AG08395 (cell line): ENCODE results near the gene CRADD.
"Not testable (repeated sequence)": the region's sequence is repeated elsewhere in the genome, so short reads cannot be mapped to it uniquely, and the experiment has no call there.

ENCODE experiments used
- DNase-seq: peaks from one replicate; pipeline ENCODE4 v3.0.0; 2012; ENCODE audit warnings: mixed read lengths, low spot score

Gene CRADD

DNA sequence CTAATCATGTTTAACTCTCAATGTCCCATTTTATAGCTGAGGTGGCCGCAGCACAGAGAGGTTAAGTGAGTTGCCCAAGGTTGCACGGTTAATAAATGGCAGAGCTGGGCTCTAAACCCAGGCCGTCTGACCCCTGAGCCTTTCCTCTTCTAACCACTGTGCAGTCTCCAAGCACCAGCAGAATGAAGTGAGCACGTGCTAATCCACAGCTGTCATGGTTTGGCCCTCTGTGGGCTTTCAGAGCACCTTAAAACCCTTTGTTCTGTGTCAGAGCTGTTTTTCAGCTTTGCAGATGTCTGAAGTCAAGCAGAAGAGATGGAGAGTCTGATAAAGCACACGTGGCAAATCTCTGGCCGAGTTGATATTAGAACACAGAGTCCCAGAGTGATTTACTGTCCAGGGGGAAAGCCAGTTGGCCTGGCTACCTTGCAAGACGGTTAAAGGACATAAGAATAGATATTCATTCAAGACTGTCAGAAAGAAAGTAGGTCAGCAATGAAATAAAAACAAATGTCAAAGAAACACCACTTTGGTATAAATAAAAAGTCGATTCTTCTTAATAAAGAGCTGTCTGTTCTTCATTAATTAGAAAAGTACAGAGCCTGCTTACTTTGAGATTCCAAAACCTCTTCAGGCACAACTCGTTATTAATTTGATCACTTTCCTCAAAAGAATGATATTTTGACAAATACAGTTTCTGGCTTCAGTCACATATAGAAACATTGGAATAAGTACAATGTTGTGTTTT is 107.3 kb downstream of the CRADD start:
- no peak for DNase-seq

DNA sequence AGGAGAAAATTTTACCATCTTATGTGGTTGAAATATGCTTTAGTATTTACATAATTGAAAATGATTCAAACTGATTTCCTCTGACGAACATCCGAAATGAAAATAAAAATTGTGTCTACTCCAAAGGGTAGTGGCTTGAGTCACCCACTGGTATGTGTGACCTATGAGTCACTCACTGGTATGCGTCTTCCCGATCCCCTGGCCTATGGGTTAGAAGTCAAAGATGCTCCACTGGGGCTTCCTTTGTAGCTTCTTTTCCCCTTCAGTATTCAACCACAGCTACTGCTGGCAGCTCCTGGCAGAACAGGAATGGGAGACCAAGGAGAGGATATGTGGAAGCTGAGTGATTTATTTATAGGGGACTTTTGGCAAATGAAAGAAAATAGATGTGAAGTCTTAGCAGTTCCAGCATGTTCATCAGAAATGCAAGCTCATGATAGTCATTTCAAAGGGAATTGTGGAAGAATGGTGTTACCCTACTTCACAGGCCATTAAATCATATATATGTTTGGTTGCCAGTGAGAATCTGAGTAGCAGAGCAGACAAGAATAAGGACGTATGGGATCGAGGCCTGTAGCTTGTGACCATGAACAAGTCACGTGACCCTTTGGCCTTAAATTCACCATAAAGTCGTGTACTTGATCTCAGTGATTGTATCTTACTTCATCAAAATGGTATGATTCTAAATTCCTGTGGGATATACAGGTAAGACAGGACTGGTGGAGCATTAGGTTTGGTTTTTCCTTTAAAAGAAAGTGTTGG is 108.3 kb downstream of the CRADD start:
- DNase-seq, result peak; percentile 91

DNA sequence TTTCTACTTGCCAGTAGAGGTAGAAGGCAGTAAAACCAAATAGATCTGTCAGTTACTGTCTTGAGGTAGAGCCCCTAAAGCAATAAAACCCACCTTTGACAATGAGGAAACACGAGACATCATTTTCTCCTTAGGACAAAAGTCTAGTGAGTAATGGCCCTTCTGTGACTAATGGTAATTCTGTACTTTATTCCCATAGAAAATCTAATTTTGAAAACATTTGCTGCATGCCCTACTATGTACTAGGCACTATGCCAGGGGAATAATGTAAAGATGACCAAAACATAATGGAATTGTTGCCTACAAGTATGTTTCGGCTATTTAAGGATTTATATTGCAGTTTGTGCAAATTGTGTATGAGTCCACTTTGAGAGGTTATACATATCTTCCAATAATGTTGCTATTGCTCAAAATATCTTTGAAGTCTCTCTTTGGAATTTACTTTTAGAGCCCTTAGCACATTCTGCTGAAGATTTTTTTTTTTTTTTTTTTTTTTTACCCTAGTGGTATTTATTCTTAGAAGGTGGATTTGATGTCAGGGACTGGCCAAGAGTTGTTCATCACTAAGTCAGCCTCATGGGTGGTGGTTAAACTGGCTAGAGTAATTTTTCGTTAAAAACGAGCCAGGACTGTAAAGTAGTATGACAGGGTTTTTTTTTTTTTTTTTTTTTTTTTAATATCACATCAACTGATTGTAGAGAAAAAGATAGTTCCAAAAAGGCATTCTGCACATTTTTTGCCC is 109.7 kb downstream of the CRADD start:
- no peak for DNase-seq

DNA sequence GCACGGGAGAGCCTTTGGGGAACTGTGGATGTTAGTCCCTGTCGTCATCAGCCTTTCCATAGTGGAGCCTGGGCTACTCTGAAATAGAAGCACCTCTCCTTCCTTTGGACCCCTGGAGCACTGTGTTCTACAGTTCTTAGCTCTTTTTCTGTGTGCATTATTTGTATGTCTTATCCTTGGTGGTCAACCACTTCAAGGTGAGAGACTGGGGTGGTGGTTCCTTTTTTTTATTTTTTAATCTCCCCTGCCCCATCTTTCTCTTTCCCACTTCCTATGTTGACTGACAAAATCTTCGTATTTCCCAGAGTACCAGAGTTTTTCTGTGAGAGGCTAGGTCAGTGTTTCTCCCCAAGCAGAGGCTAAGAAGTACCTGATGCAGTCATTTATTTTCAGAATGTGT is 111.7 kb downstream of the CRADD start:
- no peak for DNase-seq

DNA sequence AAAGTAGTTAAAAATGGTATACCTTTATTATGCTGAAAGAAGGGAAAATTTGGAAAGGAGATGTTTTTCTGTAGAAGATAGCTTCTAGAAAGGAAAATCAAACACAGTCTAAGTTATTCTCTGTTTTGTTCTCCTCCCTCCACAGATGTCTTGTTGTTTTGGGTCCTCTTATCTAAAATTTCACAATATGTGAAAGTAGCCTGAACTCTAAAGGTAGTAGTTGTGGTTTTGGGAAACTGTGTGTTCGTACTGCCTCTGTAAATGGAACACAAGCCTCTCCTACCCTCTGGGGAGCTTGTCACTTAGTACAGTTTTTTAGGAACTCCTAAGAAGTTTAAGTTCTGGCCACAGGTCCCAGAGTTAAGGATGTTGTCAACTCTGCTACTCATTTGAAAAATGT is 112.6 kb downstream of the CRADD start:
- no peak for DNase-seq

DNA sequence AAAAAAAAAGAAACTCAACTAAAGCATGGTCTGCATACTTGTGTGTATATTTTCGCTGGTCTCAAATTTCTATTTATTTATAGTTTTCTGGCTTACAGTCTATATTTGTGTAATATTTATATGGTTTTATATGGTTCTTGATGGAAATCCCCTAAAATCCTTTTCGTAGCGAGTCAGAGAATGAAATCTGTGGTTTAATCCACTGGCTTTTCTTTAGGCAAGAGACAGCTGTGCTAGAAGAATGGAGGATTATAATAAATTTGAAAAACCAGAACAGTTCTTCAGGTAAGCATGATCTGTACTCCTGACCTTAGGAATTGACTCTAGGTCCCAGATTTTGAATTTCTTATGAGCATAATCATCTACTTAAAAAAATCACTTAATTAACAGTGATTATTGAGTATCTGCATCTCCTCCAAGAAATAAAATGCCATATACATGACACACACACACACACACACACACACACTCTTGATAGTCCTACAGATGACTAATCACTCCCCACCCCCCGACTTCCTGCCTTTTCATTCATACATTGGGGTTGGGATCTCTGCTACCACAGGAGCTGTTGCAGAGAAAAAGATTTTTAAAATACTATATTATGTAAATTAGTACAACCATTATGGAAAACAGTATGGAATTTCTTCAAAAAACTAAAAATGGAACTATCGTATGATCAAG is 113.4 kb downstream of the CRADD start:
- peak; percentile 55 for DNase-seq

DNA sequence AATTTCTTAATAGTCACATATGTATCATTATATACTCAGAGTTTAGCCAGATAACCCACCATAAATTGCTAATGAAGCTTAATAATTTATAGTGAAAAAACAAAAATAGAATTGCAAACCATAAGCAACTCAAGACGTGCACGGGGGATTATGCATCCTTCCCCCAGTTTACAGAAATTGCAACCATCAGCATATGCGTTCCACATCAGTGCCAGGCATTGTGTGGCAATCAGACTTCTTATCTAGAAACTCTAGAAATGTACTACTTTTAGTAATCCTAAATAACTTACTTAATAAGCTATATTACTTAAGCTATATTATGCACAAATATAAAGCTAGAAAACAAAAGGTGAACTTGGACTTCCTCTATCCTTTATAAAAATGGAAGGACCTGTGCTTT is 115.8 kb downstream of the CRADD start:
- no peak for DNase-seq

DNA sequence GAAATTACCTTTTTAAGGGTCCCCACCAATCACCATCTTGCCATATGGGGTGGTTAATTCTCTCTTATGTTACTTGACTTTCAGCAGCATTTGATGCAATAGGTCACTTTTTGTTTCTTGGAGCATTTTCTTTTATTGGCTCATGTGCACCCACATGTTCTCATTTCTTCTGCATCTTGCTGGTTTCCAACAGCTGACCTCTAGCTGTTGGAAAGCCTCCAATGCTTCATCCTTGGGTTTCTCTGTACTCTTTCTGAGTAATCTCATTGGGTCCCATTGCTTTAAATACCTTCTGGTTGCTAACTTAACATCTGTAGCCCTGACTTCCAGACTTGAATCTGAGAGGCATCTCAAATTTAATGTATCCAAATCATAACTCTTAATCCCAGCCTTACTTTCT is 116.8 kb downstream of the CRADD start:
- DNase-seq, result peak; percentile 35

DNA sequence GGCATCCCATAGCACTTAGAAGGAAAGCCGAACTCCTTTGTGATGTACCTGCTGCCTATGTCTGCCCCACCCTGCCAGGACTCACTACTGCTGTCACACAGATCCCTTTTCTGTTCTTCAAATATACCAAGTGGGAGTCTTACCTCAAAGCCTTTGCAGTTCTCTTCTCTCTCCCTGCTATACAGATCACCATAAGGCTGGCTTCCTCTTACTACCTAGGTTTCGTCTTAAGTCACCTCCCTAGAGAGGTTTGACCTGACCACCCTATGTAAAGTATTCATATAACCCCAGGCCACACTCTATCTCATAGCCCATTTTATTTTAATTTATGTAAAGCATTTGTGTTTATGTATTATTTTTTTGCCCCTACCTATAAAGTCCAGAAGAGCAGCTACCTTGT is 117.6 kb downstream of the CRADD start:
- DNase-seq, result no peak

DNA sequence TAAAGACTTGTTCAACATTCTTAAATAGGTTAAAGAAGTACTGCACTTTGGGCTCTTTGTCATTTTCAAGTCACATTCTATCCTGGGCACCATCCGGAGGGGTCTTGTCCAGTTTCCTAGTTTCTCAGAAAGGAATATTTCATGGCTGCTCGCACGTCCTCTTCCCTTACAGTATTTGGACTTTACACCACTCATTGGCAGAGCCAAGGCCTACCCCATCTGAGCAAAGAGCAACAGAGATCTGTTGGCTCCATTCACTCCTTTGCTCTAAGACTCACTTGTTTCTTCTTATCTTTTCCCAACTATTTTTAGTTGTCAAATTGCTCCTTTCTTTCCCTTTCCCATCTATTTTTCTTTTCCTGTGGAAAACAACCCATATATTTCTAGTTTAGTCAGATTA is 118.2 kb downstream of the CRADD start:
- DNase-seq, result no peak

DNA sequence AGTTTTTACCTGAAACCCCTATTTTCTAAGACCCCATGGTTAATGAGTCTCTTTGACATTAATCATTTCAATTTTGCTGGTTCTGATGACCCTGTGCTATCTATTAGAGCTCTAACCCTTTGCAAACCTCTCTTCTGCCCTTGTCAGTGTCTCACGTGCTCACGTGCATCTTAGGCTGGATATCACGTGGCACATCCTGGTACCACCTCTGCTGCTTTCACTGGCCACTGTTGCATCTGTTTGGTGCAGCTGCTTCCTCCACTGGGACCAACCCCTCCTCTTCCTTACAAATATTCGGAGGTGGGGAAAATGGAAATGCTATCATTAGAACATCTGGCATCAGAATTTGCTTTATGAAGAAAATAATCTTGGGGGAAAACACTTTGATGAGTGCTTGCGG is 119.6 kb downstream of the CRADD start:
- no peak for DNase-seq

DNA sequence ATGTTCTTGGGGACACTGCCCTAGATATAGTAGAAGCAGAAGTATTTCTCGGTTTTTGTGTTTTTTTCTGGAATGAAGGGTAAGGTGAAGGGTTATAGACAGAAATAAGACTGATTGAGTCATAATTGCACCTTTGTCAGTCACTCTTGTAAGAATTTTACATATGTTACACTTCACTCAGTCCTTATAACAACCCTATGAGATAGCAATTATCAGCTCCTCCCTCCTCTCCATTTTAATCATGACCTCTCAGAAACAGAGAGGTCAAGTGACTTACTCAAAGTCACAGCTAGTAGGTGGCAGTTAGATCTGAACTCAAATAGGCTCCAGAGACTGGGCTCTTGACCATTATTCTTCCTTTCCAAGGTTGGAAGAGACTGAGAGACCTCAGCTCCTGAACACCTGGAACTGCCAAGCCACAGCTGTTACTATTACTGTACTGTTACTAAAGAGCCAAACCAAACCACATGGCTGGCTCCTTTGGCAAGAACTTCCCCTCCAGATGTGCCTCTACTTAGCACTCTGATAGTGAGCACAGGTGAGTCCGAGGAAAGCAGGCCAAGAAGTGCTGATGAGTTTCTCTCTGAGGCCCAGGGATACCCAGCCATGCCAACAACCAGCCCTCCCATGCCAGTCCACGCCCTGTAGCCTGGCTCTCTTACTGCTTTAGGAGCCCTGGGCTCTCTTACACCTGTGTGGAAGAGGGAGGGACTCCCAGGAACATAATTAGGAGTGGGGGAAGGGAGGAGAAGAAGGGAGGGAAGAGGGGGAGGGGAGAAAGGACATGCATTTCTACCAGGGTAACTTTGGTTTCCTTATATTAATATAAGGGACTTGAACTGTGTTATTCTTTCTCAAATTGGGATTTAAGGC is 121.3 kb downstream of the CRADD start:
- DNase-seq, result no peak

DNA sequence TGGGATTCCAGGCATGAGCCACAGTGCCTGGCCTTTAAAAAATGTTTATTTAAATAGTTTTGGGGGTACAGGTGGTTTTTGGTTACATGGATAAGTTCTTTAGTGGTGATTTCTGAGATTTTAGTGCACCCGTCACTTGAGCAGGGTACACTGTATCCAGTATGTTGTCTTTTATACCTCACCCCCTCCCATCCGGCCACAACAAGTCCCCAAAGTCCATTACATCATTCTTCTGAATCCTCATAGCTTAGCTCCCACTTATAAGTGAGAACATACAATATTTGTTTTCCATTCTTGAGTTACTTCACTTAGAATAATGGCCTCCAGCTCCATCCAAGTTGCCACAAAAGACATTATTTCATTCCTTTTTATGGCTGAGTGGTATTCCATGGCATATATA is 124.5 kb downstream of the CRADD start:
- not testable (repeated sequence) for DNase-seq

DNA sequence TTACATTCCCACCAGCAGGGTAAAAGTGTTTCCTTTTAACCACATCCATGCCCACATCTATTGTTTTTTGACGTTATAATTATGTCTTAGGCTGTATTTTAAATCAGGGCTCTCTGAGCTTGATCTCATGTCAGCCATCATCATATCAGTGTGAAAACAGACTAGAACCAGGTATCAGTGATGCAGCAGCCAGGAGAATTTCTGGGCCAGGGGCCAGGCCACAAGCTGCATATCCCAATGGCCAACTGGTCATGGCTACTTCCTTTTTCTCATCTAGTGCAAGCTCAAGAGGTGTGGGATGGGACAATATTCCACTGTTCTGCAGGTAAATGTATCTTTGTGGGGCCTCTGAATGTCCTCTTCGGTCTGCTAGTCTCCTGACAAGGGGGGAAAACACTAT is 125.1 kb downstream of the CRADD start:
- no peak for DNase-seq

DNA sequence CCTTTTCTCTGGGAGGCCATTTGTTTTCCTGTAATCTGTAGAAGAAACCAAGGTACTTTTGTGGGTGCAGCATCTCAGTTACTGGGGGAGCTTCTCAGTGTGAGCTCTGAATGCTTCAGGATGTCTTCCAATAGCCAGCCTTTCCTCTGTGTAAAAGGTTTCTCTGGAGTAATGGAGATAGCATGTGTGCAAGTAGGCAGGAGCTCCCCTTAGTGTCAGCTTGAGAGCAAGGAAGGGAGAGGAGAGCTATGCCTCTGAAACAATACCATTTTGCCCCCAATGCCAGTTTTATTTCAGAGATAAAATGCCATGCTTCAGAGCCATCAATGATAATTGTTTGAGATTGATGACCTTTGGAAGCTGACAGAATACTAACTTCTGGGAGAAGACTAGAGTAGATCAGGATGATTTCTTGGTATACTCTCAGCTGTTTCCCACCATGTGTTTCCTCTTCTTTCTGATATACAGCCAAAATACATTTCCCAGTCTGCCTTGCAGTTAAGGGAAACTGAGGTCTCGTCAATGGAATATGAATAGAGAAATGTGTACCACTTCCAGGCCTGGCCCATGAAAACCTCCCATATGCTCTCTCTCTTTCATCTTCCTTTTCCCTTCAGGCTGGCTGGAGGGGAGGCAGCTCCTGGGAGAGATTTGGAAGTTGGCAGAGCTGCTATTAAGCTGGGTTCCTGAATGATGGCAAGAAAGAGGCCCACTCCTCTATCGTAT is 125.7 kb downstream of the CRADD start:
- no peak for DNase-seq

DNA sequence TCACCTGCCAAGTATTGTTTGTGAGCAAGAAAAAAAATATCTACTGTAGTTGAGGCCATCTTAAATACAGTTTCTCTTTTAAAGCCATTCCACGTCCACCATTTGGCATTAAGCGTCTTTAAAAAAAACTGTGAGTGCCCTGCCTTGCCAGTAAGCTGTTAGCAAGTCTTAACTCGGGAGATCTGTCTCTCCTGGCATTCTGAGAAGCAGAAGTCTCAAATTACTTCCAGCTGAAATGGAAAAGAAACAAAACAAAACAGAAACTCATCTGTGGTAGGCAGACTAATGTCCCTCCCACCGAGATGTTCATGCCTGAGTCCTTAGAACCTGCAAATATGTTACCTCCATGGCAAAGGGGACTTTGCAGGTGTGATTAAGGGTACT is 126.2 kb downstream of the CRADD start:
- peak; percentile 70 for DNase-seq

DNA sequence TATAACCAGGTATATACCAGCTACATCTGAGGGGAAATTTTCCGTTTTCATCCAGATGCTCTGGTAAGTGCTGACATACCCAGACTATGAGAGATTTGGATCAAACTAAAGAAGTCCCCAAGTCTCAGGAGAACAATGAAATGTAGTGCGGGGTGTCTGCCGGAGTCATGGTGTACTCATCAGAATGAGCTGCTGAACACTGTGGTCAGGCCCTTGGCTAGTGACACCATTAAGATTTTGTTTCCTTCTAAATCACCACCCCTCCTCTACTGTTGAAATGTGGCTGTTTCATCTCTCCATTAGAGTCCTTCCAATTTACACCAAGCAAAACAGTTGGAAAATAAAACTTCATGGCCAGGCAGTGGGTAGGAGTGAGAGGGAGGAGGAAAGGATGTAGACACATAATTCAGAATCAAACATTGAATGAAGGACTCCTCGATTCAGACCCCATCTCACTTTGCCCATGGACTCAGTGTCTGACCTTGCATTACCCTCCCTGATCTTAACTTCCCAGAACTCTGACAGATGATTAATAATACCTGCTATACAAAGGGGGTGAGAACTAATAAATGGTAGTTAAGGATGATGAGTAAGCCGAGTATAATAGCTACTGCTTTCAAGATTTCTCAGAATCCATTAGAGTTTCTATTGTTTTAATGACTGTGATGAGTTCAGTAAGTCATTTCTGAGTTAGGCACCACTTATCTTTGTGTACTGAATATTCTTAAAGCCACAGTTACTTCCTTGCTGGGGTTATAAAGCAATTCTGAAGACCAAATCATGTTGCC is 127.4 kb downstream of the CRADD start:
- peak; percentile 52 for DNase-seq

DNA sequence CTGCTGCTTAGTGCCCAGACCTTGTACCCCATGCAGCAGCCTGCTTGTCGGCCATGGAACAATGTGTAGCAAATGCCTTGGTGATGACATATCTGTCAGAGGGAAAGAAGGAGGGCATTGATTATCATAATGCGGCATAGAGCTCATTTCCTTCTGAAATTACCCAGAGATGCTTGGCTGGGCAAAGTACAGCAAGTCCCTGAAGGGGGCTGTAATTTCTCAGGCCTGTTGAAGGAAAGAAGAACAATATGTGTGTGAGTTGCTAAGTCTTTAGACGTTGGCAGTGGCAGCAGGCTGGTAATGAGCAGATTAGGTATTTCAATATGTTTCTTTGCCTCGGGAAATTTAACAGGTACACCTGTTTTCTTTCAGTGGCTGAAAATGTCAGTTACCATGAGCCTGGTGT is 128.6 kb downstream of the CRADD start:
- DNase-seq, result no peak

DNA sequence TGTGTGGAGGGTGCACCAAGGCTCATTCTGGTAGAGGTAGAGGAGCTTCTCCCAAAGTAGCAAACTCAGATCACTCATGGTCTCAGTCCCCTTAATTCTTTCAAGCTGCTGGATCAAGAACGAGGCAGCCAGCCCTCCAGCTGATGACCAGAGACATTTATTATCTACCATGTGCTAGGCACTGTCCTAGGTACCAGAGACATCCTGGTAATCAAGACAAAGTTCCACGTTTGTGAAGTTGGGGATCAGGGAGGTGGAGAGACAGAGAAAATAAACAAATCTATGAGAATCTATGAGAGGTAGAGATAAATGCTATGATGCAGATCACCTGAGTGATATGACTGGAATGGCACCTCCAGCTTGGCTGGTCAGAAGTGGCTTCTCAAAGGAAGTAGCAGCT is 130.2 kb downstream of the CRADD start:
- no peak for DNase-seq
